GM18507 (cell line): ENCODE measurements around the gene IQSEC3.

Source experiments
- DNase-seq: peaks from one replicate; pipeline ENCODE4 v3.0.0; 2011; ENCODE audit warnings: low read depth; ENCODE audit not compliant: insufficient read length; ENCODE audit errors: extremely low spot score
- FAIRE-seq: peaks from 2 replicates; lab custom pipeline; 2011; peaks lifted over from hg19 to GRCh38; lab: Jason Lieb, UNC

IQSEC3 gene

DNA sequence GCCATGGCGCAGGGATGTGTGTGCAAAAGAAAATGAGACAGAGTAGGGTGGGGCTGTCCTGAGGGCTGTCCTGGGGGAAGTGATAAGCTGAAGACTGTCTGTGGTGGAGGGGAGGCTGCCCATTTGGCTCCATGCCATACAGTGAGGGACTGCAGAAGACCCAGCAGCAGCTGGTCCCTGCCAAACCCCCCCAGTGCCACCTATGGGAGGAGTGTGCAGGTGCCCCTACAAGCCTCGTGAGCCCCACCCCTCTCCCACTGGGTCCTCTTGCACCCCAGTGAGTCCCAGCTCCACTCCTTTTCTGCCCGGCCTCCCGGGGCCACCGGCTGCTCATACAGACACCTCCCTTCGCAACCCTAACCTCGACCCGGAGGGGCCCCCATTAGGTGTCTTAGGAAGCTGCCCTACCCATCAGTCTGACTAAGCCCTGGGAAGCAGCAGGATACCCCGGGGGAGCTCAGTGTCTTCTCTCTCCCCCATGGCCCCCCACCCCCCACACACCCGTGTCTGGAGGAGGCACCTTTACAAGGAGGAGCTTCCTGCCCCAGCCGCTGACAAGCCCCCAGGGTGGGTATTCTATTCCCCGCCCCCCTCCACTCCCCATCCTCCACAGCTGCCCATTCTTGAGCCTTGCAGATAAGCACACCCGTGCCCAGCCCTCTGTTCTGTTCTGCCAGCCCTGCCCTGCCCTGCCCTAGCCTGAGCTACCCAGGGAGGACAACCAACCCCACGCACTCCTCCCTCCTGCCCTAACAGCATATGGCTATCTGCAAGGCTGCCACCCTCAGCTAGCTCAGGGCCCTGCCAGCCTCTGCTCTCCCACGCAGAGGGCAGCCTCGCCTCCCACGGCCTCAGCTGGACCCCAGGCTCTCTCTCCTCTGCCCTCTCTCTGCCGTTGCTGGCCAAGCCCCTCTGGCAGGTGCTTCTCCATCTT, 105.4 kb downstream of the IQSEC3 start:
- DNase-seq (no peak), FAIRE-seq (no peak)

DNA sequence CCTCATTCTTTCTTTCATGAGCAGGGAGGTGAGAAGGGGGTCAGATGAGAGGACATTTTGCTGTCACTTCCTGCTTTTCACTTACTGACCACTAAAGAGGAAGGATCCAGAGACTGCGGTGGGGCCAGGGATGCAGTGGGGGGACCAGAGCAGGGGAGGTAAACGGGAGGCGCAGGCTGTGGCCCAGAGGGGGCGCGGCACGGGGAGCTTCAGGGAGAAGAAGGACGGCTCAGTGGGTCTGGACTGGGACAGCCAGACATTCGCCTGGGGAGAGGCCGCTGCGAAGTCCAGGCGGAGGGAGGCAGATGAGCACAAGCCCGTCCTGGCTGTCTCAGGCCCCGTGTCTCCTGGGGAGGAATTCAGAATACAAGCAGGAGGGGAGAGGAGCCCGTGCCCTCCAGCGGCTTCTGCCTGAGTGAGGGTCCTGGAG, 106.2 kb downstream of the IQSEC3 start:
- DNase-seq (no peak), FAIRE-seq (no peak)

DNA sequence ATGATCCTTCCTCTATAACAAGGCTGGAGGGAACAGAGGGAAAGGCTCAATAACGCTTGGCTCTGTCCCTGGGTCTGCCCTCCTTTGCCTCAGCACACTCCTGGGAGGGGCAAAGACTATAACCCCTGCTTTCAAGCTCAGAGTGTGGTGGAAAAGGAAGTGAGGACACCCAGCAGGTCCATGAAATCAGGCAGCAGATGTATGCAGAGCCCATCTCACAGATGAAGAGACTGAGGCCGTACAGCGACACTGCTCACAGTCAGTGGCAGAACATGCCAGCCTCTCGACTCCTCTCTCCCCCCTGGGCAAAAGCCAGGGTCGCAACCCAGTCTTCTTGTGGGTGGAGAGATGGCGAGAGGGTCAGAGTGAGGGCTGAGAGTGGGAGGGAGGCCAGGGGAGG, 107.6 kb downstream of the IQSEC3 start:
- FAIRE-seq: no peak

DNA sequence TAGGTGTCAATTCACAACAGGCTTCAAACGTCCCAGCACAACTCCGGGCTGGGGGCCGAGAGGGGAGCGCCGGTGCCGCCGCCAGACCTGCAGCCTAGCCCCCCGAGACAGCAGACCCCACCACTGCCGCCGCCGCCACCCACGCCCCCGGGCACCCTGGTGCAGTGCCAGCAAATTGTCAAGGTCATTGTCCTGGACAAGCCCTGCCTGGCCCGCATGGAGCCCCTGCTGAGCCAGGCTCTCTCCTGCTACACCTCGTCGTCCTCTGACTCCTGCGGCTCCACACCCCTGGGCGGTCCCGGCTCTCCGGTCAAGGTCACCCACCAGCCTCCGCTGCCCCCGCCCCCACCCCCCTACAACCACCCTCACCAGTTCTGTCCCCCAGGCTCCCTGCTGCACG, 108.0 kb downstream of the IQSEC3 start:
- no peak for DNase-seq

More for the DNA sequence above, 107.6 kb downstream of the IQSEC3 start:
- no peak for DNase-seq

DNA sequence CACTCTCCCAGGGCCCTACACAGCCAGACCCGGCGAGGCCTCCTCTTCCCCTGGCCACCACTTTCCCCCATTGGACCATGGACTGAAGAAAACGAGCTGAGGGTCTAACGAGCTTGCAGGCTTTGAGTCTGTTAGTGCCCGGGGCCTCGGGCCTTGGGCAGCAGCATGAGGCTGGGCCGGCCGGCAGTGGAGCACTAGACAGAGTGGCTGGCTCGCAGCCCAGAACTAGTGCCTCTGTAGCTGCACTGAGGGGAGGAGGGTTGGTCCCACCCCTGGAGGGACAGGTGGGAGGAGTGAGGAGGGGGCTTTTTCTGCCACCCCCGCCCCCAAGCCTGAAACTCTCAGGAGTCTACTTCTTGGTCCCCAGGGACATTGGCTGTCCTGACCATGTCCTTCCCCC, 108.7 kb downstream of the IQSEC3 start:
- FAIRE-seq: no peak

More for the DNA sequence above, 108.0 kb downstream of the IQSEC3 start:
- FAIRE-seq: no peak

DNA sequence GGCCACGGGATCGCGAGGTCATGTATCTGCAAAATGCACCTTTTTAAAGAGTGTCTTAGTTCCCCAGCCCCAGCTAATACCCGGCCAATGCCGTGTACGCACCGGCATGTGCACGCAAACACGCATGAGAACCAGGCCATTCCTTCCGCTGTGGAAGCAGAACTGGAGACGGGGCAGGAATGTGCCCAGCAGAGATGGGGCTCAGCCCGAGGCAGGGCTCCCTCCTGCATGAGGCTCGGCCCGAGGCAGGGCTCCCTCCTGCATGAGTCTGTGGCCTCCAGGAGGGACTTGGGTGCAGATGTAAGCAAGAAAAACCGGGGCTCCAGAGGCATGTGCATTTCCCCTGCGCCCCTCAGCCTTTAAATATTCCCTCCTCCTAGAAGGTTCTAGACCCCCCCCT, 109.2 kb downstream of the IQSEC3 start:
- no peak for FAIRE-seq

More for the DNA sequence above, 108.7 kb downstream of the IQSEC3 start:
- no peak for DNase-seq

DNA sequence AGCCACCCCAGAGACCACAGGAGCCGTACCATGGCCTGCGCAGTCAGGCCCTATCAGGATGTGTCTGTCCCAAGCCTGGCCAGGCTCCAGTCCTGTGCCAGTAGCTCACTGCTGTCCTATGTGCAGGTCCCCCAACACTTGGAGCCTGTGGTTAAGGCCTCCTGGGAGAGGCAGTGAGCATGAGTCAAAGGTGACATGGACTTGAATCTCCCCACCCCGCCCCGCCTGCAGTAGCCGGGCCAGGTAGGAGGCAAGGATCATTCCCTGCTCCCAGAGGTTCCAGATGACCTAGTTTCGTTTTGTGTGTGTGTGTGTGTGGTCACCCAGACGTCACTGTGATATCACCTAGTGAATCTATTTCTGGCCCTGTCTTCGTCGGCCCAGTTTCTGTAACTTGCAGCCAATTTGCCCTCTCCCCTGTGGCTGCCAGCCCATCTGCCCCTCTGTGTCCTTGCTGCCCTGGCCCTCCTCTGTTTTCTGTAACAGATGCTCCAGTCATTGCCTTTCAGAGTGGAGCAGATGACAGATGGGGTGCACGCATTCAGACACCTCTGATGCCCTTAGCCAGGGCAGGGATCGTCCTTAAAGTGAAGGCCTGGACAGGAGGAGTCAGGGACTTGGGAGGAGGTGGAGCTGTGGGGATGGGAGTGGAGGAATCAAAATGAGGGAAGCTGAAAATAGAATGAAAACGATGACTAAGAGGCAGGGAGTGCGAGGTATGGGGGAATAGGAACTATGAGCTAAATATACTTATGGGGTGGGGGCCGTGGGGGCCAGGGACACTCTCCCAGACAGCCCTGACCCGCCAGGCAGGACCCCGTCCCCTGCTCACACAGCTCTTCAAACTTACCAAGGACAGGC, 110.0 kb downstream of the IQSEC3 start:
- FAIRE-seq (no peak), DNase-seq (no peak)

More for the DNA sequence above, 109.2 kb downstream of the IQSEC3 start:
- no peak for DNase-seq

DNA sequence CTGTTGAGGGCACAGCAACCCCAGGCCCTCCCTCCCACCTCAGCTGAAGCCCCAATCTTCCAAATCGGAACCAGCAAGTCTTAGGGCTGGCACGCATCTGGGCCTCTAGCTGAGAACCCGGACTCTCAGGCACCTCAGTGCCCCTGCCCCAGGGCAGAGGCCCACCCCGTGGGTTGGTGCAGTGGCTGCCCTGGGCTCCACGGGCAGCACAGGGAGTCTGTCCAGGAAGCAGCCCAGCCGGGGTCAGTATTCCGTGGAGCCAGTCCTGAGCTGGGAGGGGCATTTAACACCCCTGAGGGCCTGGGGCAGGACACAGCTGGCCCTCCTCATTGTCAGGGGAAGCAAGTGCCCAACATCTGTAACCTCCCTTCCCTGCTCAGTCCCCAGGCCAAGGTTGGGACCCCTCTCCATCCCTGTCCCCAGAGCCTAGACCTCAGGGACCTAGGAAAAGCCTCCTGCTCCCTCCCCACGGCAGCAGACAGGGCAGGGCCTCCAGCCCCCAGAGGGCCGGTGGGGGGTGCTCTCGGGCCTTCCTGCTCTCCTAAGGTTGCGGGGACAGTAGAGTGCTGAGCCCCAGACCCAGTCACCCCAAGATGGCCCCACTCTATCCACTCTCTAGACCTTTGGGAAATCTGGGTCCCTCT, 110.9 kb downstream of the IQSEC3 start:
- no peak for FAIRE-seq
- no peak for DNase-seq

DNA sequence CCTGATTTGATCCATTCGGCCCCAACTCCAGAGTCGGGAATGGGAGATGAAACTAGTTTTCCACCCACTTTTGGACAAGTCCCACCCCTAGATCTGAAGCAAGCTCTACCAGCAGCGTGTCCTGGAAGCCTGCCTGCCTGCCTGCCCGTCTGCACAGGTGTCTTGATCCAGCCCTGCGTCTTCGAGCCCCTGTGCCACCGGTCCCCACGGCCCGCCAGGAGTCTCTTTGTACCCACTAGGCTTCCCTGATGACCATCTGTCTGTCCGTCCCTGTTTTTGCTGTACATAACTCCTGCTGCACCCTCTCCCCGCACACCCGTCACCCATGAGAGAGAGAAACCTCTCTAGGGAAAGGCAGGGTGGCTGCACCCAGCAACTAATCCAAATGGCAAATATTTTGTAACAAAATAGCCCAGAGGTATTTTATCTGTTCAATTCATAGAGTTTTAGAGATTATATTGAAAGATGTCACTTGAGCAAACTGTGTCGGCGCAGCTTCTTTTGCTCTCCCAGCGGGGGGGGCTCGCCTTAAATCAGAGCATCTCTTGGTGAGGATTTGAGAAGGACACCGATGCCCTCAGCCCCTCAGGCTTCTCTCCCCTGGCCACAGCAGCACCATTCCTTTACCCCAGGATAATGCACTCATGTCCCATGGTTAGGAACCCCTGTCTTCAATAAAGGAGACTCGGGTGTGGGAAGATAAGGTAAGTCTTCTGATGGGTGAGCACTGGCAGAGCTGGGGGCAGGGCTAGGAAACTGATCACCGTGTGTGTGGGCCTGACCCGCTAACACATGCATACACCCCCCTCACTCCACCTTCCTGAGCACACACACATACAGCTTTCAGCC, 111.6 kb downstream of the IQSEC3 start:
- FAIRE-seq (no peak), DNase-seq (no peak)

DNA sequence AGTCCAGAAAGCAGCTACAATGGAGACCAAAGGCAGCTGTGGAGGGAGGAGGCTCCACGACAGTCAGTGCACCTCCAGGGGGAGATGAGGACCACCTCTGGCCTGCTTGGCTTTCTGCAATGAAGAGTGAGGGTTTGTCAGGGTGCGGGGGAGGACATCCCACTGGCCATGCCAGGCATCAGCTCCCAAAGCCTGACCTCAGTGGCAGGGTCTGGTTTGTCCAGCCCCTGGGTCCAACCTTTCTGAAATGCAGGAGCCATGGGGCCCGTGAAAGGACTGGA, 112.2 kb downstream of the IQSEC3 start:
- no peak for DNase-seq
- no peak for FAIRE-seq

DNA sequence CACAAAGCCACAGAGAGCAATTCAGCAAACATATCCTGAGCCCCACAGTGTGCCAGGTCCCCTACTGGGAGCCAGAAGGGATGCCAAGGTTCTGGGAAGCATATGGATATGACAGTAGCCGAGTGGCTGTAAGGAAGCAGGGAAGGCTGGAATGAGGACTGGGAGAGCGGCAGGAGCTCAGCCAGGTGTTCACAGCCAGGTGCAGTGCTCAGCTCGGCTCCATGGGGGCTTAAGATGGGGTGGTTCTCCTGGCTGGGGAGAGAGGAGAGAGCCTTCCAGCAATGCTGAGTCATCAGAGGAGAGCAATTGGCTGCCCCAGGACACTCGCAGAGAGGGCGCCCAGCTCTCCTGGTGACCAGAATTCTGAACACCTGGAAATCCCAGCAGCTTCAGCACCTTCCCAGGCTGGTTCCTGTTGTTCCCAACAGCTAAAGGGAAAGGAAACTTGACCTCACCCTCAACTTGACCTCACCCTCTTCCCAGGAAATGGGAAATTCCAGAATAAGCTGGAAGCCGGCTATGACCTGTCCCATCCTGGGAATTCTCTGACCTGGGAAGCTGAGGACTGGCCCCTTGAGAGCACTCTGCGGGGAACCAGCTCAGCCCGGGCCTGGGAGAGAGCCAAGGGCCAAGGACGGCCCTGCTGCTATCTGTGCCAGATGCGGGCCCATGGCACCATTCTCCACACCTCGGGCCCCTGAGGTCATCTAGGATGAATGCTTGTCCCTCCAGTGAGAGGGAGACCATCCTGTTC, 112.7 kb downstream of the IQSEC3 start:
- no peak for DNase-seq
- no peak for FAIRE-seq

DNA sequence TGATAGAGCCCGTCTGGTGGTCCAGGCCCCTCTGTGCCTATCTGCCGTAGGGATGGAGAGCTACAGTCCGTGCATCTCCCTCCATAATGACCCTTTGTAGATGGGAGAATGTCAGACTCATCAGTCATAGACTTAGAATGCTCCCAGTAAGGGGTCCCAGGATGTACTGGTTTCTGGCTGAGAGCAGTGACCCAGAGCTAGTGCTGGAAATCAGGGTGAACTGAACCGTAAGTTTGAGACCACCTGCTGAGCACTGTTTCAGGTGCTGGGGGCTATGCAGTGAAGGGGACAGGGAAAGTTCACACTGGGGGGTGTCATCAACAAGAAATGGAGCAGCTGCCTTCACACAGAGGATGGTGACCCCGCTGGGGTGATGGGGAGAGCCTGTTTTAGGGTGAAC, 113.3 kb downstream of the IQSEC3 start:
- DNase-seq (no peak), FAIRE-seq (no peak)

DNA sequence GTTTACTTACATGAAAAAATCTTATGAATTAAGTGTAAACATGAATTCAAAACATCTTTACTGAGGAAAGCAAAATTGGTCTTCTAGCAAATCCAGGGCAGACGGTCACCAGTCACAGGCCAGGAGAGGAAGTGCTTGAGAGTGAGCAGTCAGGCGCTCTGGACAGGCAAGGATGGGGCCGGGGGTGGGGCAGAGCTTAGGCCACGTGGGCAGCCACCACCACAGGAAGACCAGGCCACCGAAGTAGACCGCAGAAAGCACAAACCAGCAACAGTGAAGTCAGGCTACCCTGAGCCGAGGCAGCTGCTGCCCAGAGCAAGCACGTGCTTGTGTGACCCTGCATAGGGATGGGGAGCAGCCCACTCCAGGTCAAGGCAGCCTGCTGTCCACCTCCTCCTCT, 113.9 kb downstream of the IQSEC3 start:
- FAIRE-seq (peak; percentile 21), DNase-seq (peak; percentile 50)

DNA sequence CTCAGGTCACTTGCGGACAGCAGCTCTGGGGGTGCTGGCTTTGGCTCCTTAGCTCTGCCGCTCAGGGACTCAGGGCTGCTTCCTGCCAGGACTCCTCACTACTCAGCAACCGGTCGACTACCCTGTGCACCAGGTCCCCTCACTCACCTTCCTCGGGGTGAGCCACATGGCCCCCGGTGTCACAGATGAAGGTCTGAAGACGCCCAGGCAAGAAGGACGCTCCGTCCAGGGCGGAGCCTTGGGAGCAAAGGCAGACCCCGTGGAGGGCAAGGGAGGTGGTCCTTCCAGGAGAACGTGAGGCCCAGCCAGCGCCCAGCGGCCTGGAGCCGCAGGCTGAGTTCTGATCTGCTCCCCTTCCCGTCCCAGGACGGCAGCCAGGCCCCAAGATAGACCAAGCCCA, 115.4 kb downstream of the IQSEC3 start:
- DNase-seq (no peak), FAIRE-seq (no peak)

DNA sequence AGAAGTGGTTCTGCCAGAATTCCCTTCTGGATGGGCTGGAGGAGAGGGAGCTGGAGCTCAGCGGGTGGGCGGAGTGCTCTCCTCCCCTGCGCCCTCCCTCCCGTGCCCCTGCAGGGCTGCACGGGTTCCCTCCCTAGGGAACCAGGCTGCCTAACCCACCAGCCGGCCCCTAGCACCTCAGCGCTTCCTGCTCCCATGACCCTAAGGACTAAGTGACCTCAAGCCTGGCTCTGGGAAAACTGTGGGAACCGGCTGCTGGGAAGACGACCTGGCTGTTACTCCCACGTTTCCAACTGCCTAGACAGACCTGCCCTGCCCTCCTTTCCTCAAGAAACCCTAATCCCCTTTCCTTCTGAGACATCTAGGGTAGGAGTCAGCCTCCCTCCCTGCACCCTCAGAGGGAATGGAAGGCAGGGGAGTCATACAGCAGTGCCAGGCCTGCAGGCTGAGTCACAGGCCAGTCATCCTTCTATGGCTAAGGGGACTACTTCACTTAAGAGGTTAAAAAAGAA, 115.9 kb downstream of the IQSEC3 start:
- FAIRE-seq (no peak), DNase-seq (no peak)

DNA sequence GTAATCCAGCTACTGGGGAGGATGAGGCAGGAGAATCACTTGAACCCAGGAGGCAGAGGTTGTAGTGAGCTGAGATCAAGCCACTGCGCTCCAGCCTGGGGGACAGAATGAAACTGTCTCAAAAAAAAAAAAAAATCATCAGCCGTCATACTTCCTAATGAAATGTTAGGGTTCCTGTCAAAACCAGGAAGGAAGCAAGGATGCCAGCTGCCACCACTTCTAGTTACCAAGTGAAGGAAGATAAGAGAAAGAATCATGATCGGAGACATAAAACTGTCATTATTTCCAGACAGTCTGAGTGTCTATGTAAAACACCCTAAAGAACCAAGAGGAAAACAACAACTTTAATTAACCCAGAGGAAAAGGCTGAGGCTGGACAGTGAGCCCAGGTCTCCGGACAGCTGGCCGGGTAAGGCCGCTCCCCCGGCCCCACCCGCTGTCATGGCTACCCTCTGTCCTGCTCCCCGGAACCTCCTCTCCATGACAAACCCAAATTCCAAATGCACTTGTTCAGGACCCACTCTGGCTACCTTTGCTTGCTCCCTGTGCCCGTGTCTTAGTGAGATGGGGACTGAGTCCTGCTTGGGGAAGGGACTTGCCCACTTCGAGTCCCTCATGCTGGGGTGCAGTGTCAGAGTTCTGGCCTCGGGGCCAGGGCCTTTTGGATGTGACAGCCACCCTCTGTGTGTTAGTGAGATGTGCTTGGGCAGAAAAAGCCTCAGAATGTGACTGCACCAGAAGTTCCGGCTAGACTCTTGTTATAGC, 118.4 kb downstream of the IQSEC3 start:
- FAIRE-seq (no peak), DNase-seq (no peak)

DNA sequence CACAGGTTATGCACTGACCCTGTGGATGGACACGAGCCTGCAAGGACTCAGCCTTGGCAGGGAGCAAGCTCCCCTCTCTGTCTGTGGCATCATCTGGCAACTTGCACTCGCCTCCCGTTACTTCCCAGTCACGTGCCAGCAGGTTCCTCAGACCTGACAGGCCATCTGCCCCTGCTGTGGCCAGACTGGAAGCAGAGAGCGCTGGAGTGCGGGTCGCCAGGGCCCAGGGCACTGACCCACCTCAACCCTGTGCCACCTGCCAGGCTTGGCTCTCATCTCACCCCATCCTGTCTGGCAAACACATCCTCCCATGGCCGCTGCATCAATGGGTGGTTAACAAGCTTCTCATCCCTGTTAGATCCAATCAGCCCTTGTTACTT, 119.0 kb downstream of the IQSEC3 start:
- DNase-seq (no peak), FAIRE-seq (no peak)
